Iris pigment epithelial cell (primary cell): ENCODE data around the gene GMDS.
"Not testable (repeated sequence)": the region's sequence is repeated elsewhere in the genome, so short reads cannot be mapped to it uniquely, and the experiment has no call there.

Experiments
- DNase-seq: peaks from one replicate; pipeline ENCODE4 v3.0.0-alpha.2; 2011; ENCODE audit warnings: low read depth

Gene GMDS

GRCh38 chr6:1770968-1771723, 474.3 kb downstream of the GMDS start:
- peak; percentile 43 for DNase-seq

GRCh38 chr6:1770435-1770843, 475.0 kb downstream of the GMDS start:
- DNase-seq, result peak; percentile 60

GRCh38 chr6:1767481-1768246, 477.7 kb downstream of the GMDS start:
- DNase-seq, result peak; percentile 70

- DNase-seq, result peak; percentile 71
Observed at GRCh38 chr6:1766654-1767053, 478.8 kb downstream of the GMDS start.

- no peak for DNase-seq
Observed at GRCh38 chr6:1765160-1765903, 480.1 kb downstream of the GMDS start.

GRCh38 chr6:1764397-1764987, 480.9 kb downstream of the GMDS start:
- DNase-seq, result peak; percentile 87

- peak; percentile 74 for DNase-seq
Observed at GRCh38 chr6:1763404-1763803, 482.0 kb downstream of the GMDS start.

GRCh38 chr6:1762203-1762602, 483.2 kb downstream of the GMDS start:
- DNase-seq, result no peak

GRCh38 chr6:1761477-1761877, 483.9 kb downstream of the GMDS start:
- no peak for DNase-seq

GRCh38 chr6:1760876-1761275, 484.5 kb downstream of the GMDS start:
- DNase-seq, result no peak

- DNase-seq, result no peak
Observed at GRCh38 chr6:1759870-1760269, 485.5 kb downstream of the GMDS start.

- peak; percentile 53 for DNase-seq
Observed at GRCh38 chr6:1758076-1758679, 487.2 kb downstream of the GMDS start.

- DNase-seq, result no peak
Observed at GRCh38 chr6:1757131-1757530, 488.3 kb downstream of the GMDS start.

GRCh38 chr6:1756472-1757129, 488.8 kb downstream of the GMDS start:
- no peak for DNase-seq

GRCh38 chr6:1751063-1751462, 494.3 kb downstream of the GMDS start:
- DNase-seq, result not testable (repeated sequence)

GRCh38 chr6:1749041-1749440, 496.4 kb downstream of the GMDS start:
- DNase-seq, result no peak

- DNase-seq, result no peak
Observed at GRCh38 chr6:1747531-1747930, 497.9 kb downstream of the GMDS start.

GRCh38 chr6:1747003-1747402, 498.4 kb downstream of the GMDS start:
- DNase-seq, result no peak

- DNase-seq, result no peak
Observed at GRCh38 chr6:1745814-1746213, 499.6 kb downstream of the GMDS start.

- no peak for DNase-seq
Observed at GRCh38 chr6:1744543-1744942, 500.9 kb downstream of the GMDS start.

GRCh38 chr6:1739680-1740079, 505.7 kb downstream of the GMDS start:
- no peak for DNase-seq
